ENCODE results near the gene RIMBP2.

The RIMBP2 gene

GRCh38 chr12:130677957-130678558 lies 38.0 kb downstream of the RIMBP2 start:
- DNase-seq (ENCODE audit: low spot score) = no peak

- no peak for DNase-seq (ENCODE audit: low spot score)
Measured at GRCh38 chr12:130675791-130676190, 40.3 kb downstream of the RIMBP2 start.

GRCh38 chr12:130675121-130675520 lies 41.0 kb downstream of the RIMBP2 start:
- DNase-seq (ENCODE audit: low spot score) = no peak

GRCh38 chr12:130674676-130675075 lies 41.4 kb downstream of the RIMBP2 start:
- no peak for DNase-seq (ENCODE audit: low spot score)

- no peak for DNase-seq (ENCODE audit: low spot score)
Measured at GRCh38 chr12:130673036-130673705, 42.9 kb downstream of the RIMBP2 start.

GRCh38 chr12:130672089-130672820 lies 43.8 kb downstream of the RIMBP2 start:
- no peak for DNase-seq (ENCODE audit: low spot score)

- no peak for DNase-seq (ENCODE audit: low spot score)
Measured at GRCh38 chr12:130671556-130671955, 44.5 kb downstream of the RIMBP2 start.

- no peak for DNase-seq (ENCODE audit: low spot score)
Measured at GRCh38 chr12:130669797-130670196, 46.3 kb downstream of the RIMBP2 start.

GRCh38 chr12:130669205-130669557 lies 46.9 kb downstream of the RIMBP2 start:
- no peak for DNase-seq (ENCODE audit: low spot score)

- no peak for DNase-seq (ENCODE audit: low spot score)
Measured at GRCh38 chr12:130668286-130669204, 47.6 kb downstream of the RIMBP2 start.

GRCh38 chr12:130667421-130667960 lies 48.6 kb downstream of the RIMBP2 start:
- DNase-seq (ENCODE audit: low spot score) = no peak

- DNase-seq (ENCODE audit: low spot score) = no peak
Measured at GRCh38 chr12:130666645-130667044, 49.5 kb downstream of the RIMBP2 start.

- DNase-seq (ENCODE audit: low spot score) = no peak
Measured at GRCh38 chr12:130665753-130666152, 50.3 kb downstream of the RIMBP2 start.

- no peak for DNase-seq (ENCODE audit: low spot score)
Measured at GRCh38 chr12:130664772-130665171, 51.3 kb downstream of the RIMBP2 start.

GRCh38 chr12:130664252-130664651 lies 51.8 kb downstream of the RIMBP2 start:
- DNase-seq (ENCODE audit: low spot score) = no peak

- no peak for DNase-seq (ENCODE audit: low spot score)
Measured at GRCh38 chr12:130663514-130663913, 52.6 kb downstream of the RIMBP2 start.

GRCh38 chr12:130661486-130662255 lies 54.4 kb downstream of the RIMBP2 start:
- no peak for DNase-seq (ENCODE audit: low spot score)

- DNase-seq (ENCODE audit: low spot score) = no peak
Measured at GRCh38 chr12:130661059-130661458, 55.0 kb downstream of the RIMBP2 start.

- no peak for DNase-seq (ENCODE audit: low spot score)
Measured at GRCh38 chr12:130658145-130658911, 57.8 kb downstream of the RIMBP2 start.

- DNase-seq (ENCODE audit: low spot score) = no peak
Measured at GRCh38 chr12:130656411-130656810, 59.7 kb downstream of the RIMBP2 start.

Data from HuH-7.5 (cell line).